GM12878 (cell line): Measurements from ENCODE around the gene MALRD1. TPM values are rescaled to one million over a fixed set of nuclear protein-coding genes. Genes with fewer than 3 reads are reported as not detected.

Experiments used
- ATAC-seq: fragments of 200-7000 bp; cut with Tn5 transposase; 3 replicates; pipeline ENCODE4 v1.9.1; 2020; ENCODE audit warnings: mild to moderate bottlenecking, moderate library complexity
- BruUV-seq: library from RNA; stranded (reverse); fragments of 400-500 nt; replicated peaks from 2 replicates; lab custom pipeline; 2021; lab: Mats Ljungman, UMichigan
- CTCF ChIA-PET: fragments of 300-600 bp; sonication (Branson Sonifier 250); formaldehyde crosslinking; extraction: SDS; loops from one replicate; lab custom pipeline; 2021; ENCODE audit warnings: inconsistent platforms; lab: Yijun Ruan, JAX
- POLR2A ChIA-PET: fragments of 350-600 bp; formaldehyde crosslinking; extraction: SDS; loops from one replicate; lab custom pipeline; 2021; ENCODE audit warnings: inconsistent platforms; lab: Charles Lee
- RAD21 ChIA-PET: fragments of 300-600 bp; sonication (Branson Sonifier 250); formaldehyde crosslinking; loops from one replicate; lab custom pipeline; 2023; ENCODE audit warnings: antibody characterized with exemption; ENCODE audit not compliant: unreplicated experiment; lab: Charles Lee
- SMC1A ChIA-PET: fragments of 300-600 bp; sonication (Branson Sonifier 250); formaldehyde crosslinking; loops from one replicate; lab custom pipeline; 2023; ENCODE audit not compliant: unreplicated experiment, uncharacterized antibody; lab: Charles Lee
- DNase-seq: peaks from one replicate; pipeline ENCODE4 v3.0.0-alpha.2; 2011; ENCODE audit warnings: low read depth, low spot score
- FAIRE-seq: peaks from 3 replicates; lab custom pipeline; 2011; peaks lifted over from hg19 to GRCh38; lab: Jason Lieb, UNC
- H2AFZ ChIP-seq: 2 replicates; pipeline ENCODE4 v1.6.0; 2011; ENCODE audit warnings: low read depth, low read length, control low read depth; ENCODE audit not compliant: control insufficient read depth
- H3K27ac ChIP-seq: 2 replicates; pipeline ENCODE4 v1.5.1; 2011; ENCODE audit warnings: control low read depth; ENCODE audit not compliant: control insufficient read depth, insufficient read depth
- H3K27me3 ChIP-seq, 2 experiments: replicated peaks in 1 of 2; 2 replicates each; pipeline versions ENCODE4 v1.6.0 to v1.6.1; 2011; ENCODE audit warnings: low read length in 1 of 2; ENCODE audit not compliant: control insufficient read depth in 2 of 2, insufficient read depth in 2 of 2
- H3K36me3 ChIP-seq, 2 experiments: 2 replicates each; pipeline ENCODE4 v1.5.1; 2011; ENCODE audit warnings: low read length in 1 of 2; ENCODE audit not compliant: control insufficient read depth in 2 of 2, insufficient read depth in 2 of 2
- H3K4me1 ChIP-seq: 2 replicates; pipeline ENCODE4 v1.6.1; 2011; ENCODE audit warnings: mild to moderate bottlenecking, low read length, moderate library complexity, mixed read lengths; ENCODE audit not compliant: control insufficient read depth, insufficient read depth
- H3K4me2 ChIP-seq: 2 replicates; pipeline ENCODE4 v1.6.0; 2011; ENCODE audit warnings: control low read depth; ENCODE audit not compliant: control insufficient read depth, insufficient read depth
- H3K4me3 ChIP-seq: fragments of 200-600 bp; sonication (generic); 2 replicates; pipeline ENCODE4 v1.5.1; 2016
- H3K79me2 ChIP-seq: 2 replicates; pipeline ENCODE4 v1.6.0; 2011; ENCODE audit warnings: low read length; ENCODE audit not compliant: control insufficient read depth, insufficient read depth
- H3K9ac ChIP-seq: 2 replicates; pipeline ENCODE4 v1.8.0; 2011; ENCODE audit warnings: low read length, control low read depth, mixed read lengths; ENCODE audit not compliant: control insufficient read depth, insufficient read depth
- H3K9me3 ChIP-seq: replicated peaks from 3 replicates; pipeline ENCODE4 v1.5.1; 2011; ENCODE audit warnings: mild to moderate bottlenecking, low read length; ENCODE audit not compliant: control insufficient read depth, insufficient read depth
- H4K20me1 ChIP-seq: 2 replicates; pipeline ENCODE4 v1.6.0; 2011; ENCODE audit not compliant: control insufficient read depth, insufficient read depth
- CTCF ChIP-seq, 3 experiments: IDR thresholded peaks in 2 of 3; conservative IDR thresholded peaks in 1 of 3; 2 replicates each; pipeline ENCODE4 v1.5.1; 2011; ENCODE audit warnings: low read depth in 3 of 3, low read length in 3 of 3, mild to moderate bottlenecking in 3 of 3, control low read depth in 2 of 3, moderate library complexity in 2 of 3, inconsistent platforms in 1 of 3, mixed read lengths in 1 of 3; ENCODE audit not compliant: control insufficient read depth in 2 of 3, insufficient read depth in 1 of 3; ENCODE audit errors: extremely low read depth in 1 of 3
- ESRRA ChIP-seq: IDR thresholded peaks from 2 replicates; pipeline ENCODE4 v1.6.1; 2012; ENCODE audit warnings: mild to moderate bottlenecking, low read length, improper control_type of control experiment
- HDAC6 ChIP-seq: fragments of 200-600 bp; sonication (generic); IDR thresholded peaks from one replicate; pipeline ENCODE4 v1.8.0; 2017; ENCODE audit warnings: antibody characterized with exemption; ENCODE audit not compliant: unreplicated experiment
- IRF4 ChIP-seq: IDR thresholded peaks from 2 replicates; pipeline ENCODE4 v1.6.1; 2011; ENCODE audit warnings: low read depth, low read length
- MYB ChIP-seq: fragments of 150-350 bp; IDR thresholded peaks from 2 replicates; pipeline ENCODE4 v1.6.1; 2014; ENCODE audit warnings: mild to moderate bottlenecking, low read depth, low read length, borderline replicate concordance
- NFIC ChIP-seq: IDR thresholded peaks from 2 replicates; pipeline ENCODE4 v1.6.1; 2012; ENCODE audit warnings: low read depth, mild to moderate bottlenecking, inconsistent platforms, low read length, moderate library complexity
- PAX5 ChIP-seq: IDR thresholded peaks from 2 replicates; pipeline ENCODE4 v1.6.1; 2011; ENCODE audit warnings: low read depth, low read length, borderline replicate concordance
- RAD51 ChIP-seq: fragments of 450-650 bp; IDR thresholded peaks from 2 replicates; pipeline ENCODE4 v1.6.1; 2016; ENCODE audit warnings: moderate library complexity, mild to moderate bottlenecking, inconsistent platforms
- WGBS: methylation state at CpG from one replicate; pipeline ENCODE4 v1.1.6; 2016; ENCODE audit warnings: low lambda C conversion rate; ENCODE audit not compliant: insufficient replicate concordance, insufficient coverage; ENCODE audit errors: missing lambda C conversion rate; 5-methylcytosine and 5-hydroxymethylcytosine counted together
- in situ Hi-C: fragments of 300-500 bp; cut with MboI; formaldehyde crosslinking; loops from 9 replicates; pipeline ENCODE4 v1.14.3; 2018; ENCODE audit warnings: mixed read lengths
- intact Hi-C: fragments of 100-400 bp; cut with micrococcal nuclease; formaldehyde crosslinking; loops from one replicate; pipeline ENCODE4 v1.14.2; 2022; ENCODE audit not compliant: unreplicated experiment
- polyA plus RNA-seq, 11 experiments: library from polyadenylated mRNA; depleted of rRNA in 4 of 11; unstranded in 6 of 11; stranded (reverse) in 5 of 11; fragments of >200 nt; fragmentation: Nextera tagmentation in 4 of 11; fragmentation: Illumina TruSeq in 1 of 11; extraction: Ambion mirVana in 4 of 11; extraction: Trizol in 1 of 11; gene quantifications; 1 replicate in 1 of 11; 2 replicates in 10 of 11; pipeline versions ENCODE4 v1.2.1 to v1.2.3, GENCODE V29; 2011 to 2016; ENCODE audit warnings: inconsistent platforms in 2 of 11, missing spikeins in 2 of 11, low read depth in 1 of 11
- total RNA-seq, 4 experiments: library from RNA; depleted of rRNA in 3 of 4; stranded (reverse); fragments of >200 nt in 3 of 4; fragmentation: Illumina TruSeq in 1 of 4; extraction: Trizol in 1 of 4; gene quantifications; 2 replicates each; pipeline versions ENCODE4 v1.2.1 to v1.2.3, GENCODE V29; 2013 to 2021
- TF ChIP-seq, protein P1 (sequence below): IDR thresholded peaks from 2 replicates; pipeline ENCODE4 v1.6.1; 2011; ENCODE audit warnings: low read depth, low read length, improper control_type of control experiment, borderline replicate concordance
- TF ChIP-seq, protein P2 (sequence below): IDR thresholded peaks from 2 replicates; pipeline ENCODE4 v1.6.1; 2011; ENCODE audit warnings: borderline replicate concordance, low read depth, mild to moderate bottlenecking, moderate library complexity, low read length; ENCODE audit not compliant: insufficient read depth, poor library complexity, severe bottlenecking

The MALRD1 gene
- total and polyA plus RNA-seq, 10 of the 15 experiments (the other 5 are each of a cell fraction or from before 2014, with no cell fraction given), result 0.12 to 6.6 (median 0.26) TPM; not detected in 2

DNA sequence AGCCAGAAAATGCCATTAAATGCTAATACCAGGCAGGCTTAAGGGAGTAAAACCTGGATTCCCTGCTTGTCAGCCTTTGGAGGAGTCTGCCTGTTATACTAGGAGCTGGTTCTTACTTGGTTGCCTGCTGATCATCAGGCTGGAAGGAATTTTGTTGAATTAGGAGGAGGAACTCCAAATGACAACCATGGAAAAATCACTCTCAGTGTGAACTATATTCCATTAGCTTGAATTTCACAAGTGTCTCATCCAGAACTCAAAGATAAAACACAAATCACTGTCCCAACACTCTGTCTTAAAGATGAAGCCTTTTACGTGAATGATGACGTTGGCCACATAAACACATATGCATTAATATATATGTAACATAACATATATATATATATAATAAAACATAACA lies 528.8 kb downstream of the MALRD1 start:
- DNase-seq, result no peak
- ChIA-PET POLR2A (no interaction called here), SMC1A (no interaction called here), CTCF (no interaction called here), RAD21 (no interaction called here)
- Histone ChIP-seq H3K27me3 (no peaks in the 10 kb centered on the region), H2AFZ (no peak overlapping the region), H3K9ac (no peak overlapping the region), H3K9me3 (no peaks in the 10 kb centered on the region), H3K4me1 (no peaks in the 10 kb centered on the region), H3K4me3 (no peak overlapping the region), H3K79me2 (no peaks in the 10 kb centered on the region), H3K27ac (no peak overlapping the region), H3K4me2 (no peak overlapping the region), H4K20me1 (no peaks in the 10 kb centered on the region), H3K36me3 (no peaks in the 10 kb centered on the region)
- intact Hi-C loops, result no loop called here
- no peak for TF ChIP-seq NFIC
- TF ChIP-seq IRF4, result no peak
- no peak for TF ChIP-seq MYB
- TF ChIP-seq, protein P1, sequence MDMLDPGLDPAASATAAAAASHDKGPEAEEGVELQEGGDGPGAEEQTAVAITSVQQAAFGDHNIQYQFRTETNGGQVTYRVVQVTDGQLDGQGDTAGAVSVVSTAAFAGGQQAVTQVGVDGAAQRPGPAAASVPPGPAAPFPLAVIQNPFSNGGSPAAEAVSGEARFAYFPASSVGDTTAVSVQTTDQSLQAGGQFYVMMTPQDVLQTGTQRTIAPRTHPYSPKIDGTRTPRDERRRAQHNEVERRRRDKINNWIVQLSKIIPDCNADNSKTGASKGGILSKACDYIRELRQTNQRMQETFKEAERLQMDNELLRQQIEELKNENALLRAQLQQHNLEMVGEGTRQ, result no peak
- TF ChIP-seq HDAC6, result no peak
- no peak for TF ChIP-seq RAD51
- ATAC-seq, result no peak
- in situ Hi-C loops, result no loop called here
- 31% methylated on average over 2 of the region's 2 CpGs for WGBS
- no peak for FAIRE-seq
- no TSS peak for BruUV-seq

DNA sequence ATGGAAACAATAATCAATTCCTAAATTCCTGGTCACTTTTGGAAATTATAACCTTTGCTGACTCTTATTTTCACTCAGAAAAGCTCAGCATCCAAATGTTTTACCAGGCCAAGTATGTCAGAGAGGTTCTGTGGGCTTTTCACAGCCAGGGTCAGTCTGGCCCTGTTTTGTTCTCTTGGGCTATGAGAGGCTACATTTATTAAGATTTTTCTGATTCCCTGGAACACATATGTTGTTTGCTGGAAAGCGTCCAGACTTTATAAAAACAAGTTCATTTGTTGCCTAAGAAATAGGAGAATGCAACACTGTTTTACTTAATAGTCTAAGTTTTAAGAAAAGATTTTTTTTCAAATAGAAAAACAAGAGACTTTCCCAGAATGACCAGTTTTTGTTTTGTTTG lies 529.2 kb downstream of the MALRD1 start:
- Histone ChIP-seq H3K36me3 (no peaks in the 10 kb centered on the region), H3K4me1 (no peaks in the 10 kb centered on the region), H4K20me1 (no peaks in the 10 kb centered on the region), H3K4me2 (no peak overlapping the region), H3K9me3 (no peaks in the 10 kb centered on the region), H2AFZ (no peak overlapping the region), H3K9ac (no peak overlapping the region), H3K27me3 (no peaks in the 10 kb centered on the region), H3K4me3 (no peak overlapping the region), H3K27ac (no peak overlapping the region), H3K79me2 (no peaks in the 10 kb centered on the region)
- ChIA-PET RAD21 (no interaction called here), CTCF (no interaction called here), SMC1A (no interaction called here), POLR2A (no interaction called here)
- no TSS peak for BruUV-seq
- TF ChIP-seq CTCF (IDR thresholded peaks at IDR 0.05 in 2 of 3, conservative IDR thresholded peaks at IDR 0.05 in 1 of 3; ENCODE audit: control insufficient read depth in 2 of 3, extremely low read depth in 1 of 3, insufficient read depth in 1 of 3, low read depth in 3 of 3, low read length in 3 of 3), result no peak
- no peak for TF ChIP-seq ESRRA
- no peak for TF ChIP-seq PAX5
- no peak for TF ChIP-seq MYB
- TF ChIP-seq, protein P2, sequence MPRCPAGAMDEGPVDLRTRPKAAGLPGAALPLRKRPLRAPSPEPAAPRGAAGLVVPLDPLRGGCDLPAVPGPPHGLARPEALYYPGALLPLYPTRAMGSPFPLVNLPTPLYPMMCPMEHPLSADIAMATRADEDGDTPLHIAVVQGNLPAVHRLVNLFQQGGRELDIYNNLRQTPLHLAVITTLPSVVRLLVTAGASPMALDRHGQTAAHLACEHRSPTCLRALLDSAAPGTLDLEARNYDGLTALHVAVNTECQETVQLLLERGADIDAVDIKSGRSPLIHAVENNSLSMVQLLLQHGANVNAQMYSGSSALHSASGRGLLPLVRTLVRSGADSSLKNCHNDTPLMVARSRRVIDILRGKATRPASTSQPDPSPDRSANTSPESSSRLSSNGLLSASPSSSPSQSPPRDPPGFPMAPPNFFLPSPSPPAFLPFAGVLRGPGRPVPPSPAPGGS, result no peak
- in situ Hi-C loops, result no loop called here
- FAIRE-seq (no peak), ATAC-seq (no peak), DNase-seq (no peak)
- intact Hi-C loops, result no loop called here
- 0% methylated on average over 1 of the region's 1 CpG for WGBS
